HG03045 (cell line): ENCODE measurements around the gene BMP2.
A peak's percentile ranks its signal among the peaks of the same experiment; 100 is the strongest.

Experiments
- ATAC-seq: cut with Tn5 transposase; IDR thresholded peaks from one replicate; pipeline ENCODE4 v1.9.1; 2021; ENCODE audit warnings: mild to moderate bottlenecking, moderate library complexity; ENCODE audit not compliant: unreplicated experiment

Gene BMP2

DNA sequence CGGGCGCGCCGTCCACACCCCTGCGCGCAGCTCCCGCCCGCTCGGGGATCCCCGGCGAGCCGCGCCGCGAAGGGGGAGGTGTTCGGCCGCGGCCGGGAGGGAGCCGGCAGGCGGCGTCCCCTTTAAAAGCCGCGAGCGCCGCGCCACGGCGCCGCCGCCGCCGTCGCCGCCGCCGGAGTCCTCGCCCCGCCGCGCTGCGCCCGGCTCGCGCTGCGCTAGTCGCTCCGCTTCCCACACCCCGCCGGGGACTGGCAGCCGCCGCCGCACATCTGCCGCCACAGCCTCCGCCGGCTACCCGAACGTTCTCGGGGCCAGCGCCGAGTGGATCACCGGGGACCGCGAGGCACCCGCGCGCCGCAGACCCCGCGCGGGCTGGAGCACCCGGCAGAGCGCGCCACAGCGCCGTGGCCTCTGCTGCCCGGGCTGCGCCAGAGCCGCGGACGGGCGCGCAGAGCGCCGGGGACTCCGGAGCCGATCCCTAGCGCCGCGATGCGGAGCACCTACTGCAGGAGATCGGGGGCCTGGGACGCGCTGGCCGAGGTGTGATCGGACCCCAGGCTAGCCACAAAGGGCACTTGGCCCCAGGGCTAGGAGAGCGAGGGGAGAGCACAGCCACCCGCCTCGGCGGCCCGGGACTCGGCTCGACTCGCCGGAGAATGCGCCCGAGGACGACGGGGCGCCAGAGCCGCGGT, at the start of gene BMP2:
Gene BMP2, plus strand, starts transcription at position 151 of the 692 bp plus-strand sequence. CDS start 2,441 bp downstream, outside the sequence.
- ATAC-seq, result peak; percentile 62

DNA sequence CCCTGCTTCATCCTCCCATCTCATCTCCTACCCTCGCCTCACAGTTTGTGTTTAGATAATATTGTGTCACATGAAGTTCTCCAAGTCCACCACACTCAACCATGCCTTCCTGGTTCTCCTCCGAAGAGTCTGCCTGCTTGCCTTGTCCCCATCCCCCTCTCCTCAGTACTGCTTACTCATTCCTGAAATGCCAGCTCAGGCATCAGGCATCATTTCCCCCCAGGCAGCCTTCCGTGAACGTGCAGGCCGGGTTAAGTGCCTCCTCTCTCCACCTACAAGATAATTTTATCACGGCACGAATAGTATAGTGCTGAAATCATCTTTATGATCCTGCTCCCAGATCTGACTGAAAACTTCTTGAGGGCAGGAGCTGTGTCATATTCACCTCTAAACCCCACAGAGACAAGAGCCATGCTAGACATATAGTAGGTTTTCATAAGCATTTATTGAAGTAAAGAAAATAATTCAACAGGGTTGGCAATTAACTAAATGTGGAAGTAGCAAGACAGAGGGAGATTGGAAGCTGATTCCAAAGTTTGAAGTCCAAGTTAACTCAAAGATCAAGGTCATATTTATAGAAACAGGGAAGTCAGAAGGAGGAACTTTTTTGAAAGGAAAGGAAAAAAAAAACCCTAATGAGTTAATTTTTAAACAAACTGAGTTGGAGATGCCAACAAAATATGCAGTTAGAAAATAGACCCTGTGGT, 48.7 kb upstream of the BMP2 start:
- ATAC-seq, result no peak

DNA sequence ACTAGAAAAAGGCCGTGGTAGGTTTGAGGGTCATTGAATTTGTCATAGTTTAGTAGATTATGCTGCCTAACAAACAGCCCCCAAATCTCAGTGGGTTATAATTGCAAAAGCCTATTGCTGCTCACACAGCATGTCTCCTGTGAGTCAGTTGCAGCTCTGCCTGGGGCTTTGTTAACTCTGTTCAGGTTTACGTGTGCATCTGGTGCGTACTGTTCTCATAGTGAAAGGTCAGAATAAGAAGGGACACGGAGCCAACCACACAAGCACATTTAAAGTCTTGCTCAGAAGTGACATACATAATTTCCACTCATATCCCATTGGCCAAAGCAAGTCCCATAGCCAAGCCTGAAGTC, 48.1 kb upstream of the BMP2 start:
- ATAC-seq, result no peak

DNA sequence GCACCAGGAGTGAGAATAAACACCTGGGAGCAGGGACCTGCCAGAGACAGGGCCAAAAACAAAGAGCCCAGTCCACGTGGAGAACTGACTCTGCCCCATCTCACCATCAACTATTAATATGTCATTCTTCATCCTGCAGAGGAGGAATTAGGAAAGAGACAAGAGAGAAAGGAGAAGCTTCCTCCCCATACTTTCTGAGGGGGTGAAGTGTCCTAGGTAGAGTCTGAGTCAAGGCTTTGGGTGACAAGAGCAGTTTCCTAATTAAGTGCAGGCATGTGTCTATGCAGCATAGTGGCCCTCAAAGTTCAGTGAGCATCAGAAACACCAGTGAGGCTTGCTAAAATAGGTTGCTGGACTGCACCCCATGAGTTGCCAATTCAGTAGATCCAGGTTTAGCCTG, 40.7 kb upstream of the BMP2 start:
- ATAC-seq, result no peak

DNA sequence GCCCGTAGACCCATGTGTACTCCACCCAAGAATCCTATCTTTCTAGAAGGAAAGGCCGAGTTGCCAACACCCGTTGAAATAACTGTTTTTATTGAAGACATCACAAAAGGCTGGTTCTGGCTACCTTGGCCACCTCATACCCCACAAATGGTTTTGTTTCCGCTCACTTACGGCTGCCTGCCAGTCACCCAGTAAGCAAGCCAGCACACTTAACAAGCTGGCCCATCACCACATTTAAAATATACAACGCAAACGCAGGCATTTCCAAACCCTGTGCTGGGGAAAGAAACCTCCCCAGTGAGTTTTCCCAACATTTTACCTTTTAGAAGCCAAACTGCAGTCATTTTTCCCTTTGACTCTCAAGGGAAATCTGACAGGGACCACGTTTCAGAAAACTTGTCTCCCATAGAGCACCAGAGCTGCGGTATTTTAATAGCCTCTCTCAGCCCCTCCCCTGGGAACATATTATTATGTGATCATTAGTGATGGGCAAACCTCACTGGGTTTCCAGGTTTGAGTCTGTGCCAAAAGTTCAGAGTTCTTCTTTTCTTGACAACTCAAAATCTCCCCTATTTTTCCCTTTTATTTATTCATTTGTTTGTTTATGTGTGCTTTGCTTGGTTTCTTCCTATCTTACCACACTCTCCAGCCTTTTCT, 36.7 kb upstream of the BMP2 start:
- no peak for ATAC-seq

DNA sequence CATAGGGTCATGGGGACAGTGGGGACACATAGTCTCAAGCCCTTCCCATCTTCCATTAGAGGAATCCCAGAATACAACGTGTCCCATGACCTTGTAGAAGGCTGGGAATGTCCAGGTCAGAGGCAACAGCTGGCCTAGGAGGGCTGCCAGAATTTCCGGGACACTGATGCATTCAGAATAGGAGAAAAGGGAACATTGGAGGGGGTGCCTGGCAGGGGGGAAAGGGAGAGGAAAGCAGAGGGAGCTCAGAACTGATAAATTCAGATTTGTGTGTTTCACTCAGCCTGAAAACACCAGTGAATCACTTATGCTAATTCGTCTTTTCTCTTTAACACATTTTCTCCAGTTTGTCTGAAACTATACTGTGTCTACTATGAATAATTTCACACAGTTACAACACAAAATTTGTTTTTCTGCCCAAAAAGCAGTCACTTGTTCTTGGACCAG, 35.5 kb upstream of the BMP2 start:
- ATAC-seq, result no peak

DNA sequence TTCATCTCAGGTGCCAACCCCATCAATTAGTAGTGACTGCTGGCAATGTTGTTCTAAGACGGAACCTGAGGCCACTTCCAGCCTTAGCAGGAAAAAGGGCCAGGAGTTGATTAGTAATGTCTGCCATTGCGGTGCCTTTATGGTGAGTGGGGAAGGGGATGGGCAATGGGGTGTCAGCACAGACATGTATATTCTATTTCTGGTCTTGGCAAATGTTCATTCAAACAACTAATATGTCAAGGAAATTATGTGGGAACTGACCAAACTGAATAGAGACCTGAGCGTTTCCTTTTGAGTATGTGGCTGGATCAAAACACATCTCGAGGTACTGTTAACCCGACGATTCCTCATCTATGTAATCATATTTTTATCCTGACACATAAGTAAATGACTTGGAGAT, 34.6 kb upstream of the BMP2 start:
- ATAC-seq, result no peak

DNA sequence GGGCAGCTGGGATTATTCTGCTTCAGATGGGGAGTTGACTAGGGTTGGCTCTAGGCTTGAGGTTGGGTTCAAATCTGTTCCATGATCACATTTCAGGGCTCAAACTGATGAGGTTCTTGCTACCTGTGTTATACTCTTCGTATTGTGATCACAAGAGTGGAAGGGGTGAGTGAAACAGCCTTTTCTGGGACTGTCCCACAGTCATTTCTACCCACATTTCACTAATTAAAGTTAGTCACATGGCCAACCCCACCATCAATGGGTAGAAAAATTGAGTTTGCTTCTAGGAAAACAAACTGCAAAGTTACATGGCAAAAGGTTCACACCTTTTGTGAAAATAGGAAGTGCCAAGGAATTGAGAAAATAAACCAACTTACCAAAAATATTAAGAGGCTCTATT, 33.5 kb upstream of the BMP2 start:
- ATAC-seq, result no peak

DNA sequence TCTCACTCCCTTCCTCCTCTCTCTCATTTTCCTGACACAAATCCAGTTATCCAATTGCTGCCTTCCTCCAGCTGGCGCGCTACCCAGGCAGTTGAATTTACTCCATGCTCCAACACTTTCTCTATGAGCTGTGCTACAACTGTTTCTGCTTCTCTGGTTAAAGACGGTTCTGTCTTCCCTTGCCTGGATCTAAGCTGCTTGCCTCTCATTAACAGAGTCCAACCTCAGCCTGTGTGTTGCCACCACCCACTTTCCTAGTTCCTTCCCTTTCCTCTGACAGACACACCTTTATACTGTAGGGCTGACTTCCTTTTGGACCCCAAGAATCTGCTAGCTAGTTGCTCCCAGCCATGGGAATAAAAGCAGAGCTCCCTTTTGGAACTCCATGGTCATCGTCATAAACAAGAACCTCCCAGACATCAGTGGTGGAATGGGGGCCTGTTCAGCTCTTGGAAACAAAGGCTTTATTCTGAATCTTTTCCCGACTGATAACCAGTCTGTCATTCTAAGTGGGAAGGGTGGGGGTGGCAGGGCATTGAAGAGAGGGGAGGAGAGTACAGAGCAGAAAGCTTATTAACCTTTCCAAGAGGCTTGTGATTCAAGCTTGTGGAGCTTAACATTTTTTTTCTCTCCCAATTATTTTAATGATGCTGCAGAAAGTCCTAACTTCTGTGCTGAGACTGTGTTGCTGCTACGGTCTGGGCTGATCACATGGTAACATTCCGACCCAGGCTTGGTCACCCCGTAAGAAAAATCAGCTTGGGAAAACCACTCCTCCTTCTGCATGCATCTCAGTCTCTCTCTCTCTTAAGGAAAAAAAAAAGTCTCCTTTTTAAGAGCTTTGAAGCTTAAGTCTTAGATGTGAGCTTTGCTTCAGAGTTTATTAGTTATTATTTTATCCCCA, 31.3 kb upstream of the BMP2 start:
- no peak for ATAC-seq

DNA sequence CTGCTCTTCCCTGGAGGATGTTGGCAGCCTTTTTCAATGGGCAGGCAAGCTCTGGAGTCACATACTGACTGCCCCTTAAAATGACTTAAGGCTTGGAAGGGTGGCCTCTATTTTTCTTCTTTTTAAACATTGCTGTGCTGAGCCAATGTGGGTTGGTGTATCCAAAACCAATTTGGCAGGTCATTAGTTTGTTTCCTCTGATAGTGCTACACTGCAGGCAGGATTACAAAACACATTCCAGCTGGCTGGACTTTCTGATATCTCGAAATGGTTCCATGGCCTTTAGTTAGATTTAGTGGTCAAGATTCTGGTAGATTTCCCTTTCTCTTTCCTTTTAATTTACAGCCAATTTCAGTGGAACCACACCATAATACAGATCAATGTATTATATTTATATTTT, 28.1 kb upstream of the BMP2 start:
- ATAC-seq, result no peak

DNA sequence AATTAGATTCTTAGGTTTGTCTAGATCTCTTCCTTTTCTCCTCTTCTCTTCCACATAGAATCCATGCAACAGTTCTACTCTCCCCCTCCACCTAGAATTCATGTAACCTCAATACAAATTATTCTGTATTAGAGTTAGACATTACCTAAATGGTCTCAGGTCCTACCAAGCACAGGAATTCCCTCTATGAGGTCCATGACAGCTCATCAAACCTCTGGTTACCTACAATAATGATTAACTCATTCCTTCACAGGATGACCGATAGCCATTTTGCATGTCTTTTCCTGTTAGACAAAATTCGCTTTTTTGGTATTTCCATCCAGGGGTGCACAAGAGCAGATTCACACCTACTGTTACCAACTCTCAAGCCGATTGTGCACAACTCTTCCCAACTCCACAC, 27.4 kb upstream of the BMP2 start:
- ATAC-seq, result no peak

DNA sequence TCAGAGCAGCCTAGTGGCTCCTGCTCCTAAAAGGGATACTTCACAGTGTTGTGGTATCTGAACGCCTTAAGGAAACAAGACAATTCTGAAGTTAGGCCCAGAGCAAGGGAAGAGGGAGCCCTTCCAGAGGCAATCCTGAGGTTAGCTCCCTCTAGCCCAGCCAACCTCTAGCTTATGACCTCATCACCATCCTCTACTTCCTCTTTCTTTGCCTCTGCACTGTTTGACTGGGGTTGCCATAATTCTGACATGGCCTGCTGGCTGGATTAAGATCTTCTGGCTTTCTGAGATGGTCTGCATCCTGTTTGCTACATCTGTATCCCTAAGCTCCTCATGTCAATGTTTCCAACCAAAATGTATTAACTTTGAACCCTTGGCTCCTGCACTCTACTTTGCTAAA, 23.3 kb upstream of the BMP2 start:
- ATAC-seq, result no peak

DNA sequence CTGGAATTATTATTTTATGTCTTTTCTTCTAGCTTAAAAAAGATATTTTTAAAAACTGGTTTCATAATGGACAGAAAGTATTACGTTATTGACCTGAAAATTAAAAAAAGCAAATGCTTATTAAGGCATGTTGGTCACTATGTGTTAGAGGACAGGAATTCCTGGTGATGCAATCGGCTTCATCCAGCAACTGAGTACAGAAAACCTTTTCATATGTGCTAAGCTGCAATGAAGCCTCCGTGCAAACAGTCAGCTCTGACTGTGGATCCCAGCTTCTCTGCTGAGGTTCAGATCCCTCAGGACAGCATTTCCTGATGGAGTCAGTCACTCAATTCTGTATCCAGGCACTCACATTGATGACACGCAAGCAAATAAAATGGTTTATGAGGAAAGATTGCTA, 22.7 kb upstream of the BMP2 start:
- ATAC-seq, result no peak

DNA sequence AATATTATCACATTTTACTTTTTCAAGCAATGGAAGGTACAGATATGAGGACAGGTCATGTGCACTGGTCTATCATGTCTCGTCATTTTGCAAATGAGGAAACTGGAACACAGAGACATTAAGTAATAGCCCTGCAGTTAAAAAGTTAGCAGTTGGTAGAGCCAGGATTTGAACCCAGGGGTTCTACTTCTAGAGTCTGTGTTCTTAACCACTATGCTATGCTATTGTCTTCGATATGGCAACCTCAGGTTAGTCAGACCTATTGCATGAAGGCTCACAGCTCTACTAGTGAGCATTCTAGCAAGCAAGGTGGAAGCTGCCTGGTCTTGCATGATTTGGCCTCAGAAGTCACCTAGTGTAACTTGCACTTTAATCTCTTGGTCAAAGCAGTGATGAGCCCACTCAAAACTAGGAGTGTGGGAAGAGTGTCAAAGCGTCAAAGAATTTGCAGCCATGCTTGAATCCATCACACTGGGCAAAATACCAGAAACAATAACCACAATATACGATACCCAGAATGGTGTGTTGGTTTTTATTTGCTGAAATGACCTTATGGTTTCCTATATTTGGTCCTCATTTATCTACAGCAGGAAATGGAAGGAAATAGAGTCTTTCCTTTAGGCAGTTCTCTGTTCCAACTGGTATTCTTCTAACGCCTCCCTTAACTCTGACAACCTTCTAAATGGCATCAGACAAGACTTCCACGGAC, 20.4 kb upstream of the BMP2 start:
- ATAC-seq, result no peak

DNA sequence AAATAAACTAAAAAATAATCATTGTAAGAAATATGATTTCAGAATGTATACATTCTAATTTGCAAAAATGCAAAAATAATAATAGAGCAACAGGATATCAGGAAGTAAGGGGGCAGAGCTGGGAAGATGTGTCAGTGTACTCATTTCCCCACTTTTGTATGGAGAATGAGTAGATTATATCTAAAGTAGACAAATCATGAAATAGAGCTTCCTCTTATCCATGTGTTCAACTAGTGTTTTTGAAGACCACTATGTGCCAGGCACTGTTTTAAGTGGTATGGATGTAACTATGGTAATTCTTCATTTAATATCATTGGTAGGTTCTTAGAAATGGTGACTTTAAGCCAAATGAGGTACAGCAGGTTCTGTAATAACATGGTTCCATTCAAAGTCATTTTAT, 17.0 kb upstream of the BMP2 start:
- ATAC-seq, result no peak

DNA sequence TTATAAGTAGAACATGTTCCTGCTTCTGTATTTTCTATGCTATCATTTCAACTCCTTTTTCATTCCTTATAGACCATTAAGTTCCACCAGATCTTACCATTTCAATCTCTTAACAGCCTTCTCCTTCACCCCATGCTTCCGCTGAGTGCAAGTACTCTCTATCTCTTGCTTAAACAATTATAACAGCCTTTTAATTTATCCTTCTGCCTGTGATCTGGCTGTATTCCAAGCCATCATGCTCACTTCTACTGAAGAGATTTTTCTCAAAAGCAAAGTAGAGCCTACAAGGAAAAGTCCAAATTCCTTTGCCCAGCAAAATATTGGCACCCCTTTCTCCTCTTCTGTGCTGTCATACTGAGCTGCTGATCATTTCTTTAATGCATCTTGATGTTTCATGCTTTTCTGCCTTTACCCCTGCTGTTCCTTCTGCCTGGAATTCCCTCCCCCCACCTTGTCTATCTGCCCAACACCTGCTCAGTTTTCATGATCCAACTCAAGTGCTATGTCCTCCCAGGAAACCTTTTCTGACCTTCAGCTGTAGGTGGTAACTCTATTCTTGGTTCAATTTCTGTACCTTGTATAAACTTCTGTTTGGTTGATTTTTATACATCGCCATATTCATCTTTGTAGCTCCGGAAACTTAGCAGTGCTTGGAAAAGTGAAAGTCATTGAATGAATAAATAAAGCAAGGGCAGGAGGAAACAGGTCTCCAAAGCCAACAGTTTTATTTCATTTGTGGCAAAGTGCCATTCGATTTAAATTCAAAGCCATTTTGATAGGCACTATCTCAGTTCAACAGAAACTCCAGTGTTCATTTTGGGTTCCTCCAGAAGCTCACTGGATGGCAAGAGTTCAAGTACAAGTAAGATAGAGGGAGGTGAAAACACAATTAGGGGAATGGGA, 10.5 kb upstream of the BMP2 start:
- no peak for ATAC-seq

DNA sequence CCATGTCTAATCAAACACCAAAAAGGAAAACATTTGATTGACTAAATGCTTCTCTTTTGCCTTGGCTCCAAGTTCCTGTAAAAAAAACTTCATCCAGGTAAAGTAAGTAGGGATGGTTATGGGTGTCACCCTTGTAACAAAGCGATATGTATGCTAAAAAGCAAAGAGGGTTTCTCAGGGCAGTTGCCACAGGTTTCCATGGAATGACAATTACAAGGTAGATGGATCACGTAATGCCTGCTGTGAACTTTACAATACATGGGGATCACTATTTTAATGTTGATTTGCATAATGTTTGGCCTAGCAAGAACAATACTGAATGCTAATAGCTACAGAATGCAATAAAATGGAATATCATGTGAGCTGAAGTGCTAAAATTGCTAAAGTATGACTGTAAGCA, 2.9 kb upstream of the BMP2 start:
- no peak for ATAC-seq

DNA sequence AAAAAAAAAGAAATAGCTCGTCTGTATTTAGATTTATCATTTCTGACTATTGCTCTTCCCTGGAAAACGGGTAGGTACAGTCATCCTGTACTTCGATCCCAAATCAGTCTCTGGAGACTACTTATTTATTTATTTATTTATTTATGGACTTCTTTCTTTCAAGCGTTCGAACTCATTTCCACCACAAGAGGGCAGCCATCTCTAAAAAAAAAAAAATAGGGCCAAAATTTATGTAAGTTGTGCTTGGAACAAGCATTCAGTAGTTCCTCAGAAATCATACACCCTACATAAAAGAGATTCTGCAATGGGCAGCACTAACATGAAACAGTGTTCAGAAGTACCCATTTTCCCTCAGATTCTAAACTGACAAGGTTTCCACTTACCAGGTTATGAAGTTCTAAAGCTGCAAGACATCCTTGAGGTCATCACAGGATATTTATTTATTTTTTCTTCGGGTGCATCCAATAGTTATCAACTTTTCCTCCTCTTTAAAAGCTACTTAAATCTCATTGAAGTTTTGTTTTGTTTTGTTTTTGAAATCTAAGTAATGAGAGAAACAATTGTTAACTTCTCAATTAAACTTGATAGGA, 1.9 kb upstream of the BMP2 start:
- no peak for ATAC-seq

DNA sequence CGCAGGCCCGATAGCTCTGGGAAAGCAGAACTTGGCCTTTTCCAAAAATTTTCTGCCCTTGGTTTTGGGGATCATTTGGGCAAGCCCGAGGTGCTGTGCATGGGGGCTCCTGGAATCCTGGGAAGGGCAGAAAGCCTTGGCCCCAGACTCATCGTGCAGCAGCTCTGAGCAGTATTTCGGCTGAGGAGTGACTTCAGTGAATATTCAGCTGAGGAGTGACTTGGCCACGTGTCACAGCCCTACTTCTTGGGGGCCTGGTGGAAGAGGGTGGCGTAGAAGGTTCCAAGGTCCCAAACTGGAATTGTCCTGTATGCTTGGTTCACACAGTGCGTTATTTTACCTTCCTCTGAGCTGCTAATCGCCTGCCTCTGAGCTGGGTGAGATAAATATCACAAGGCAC, 1.1 kb upstream of the BMP2 start:
- ATAC-seq, result no peak
